Activated CD4-positive, alpha-beta T cell treated with anti-CD3 and anti-CD28 coated beads, Interleukin-2, amount 10 ng/mL, durations not matched to agents 7 days and 5 days (primary cell): Measurements from ENCODE around the gene ZNF326. TPM values are rescaled to one million over a fixed set of nuclear protein-coding genes. Genes with fewer than 3 reads are reported as not detected.
A peak's percentile ranks its signal among the peaks of the same experiment; 100 is the strongest.

Experiments used
- CTCF ChIA-PET: fragments of 350-600 bp; sonication (Branson Sonifier 250); formaldehyde crosslinking; loops from one replicate; lab custom pipeline; 2021; ENCODE audit warnings: antibody characterized with exemption; lab: Charles Lee
- POLR2A ChIA-PET: fragments of 350-600 bp; sonication (Branson Sonifier 250); formaldehyde crosslinking; loops from one replicate; lab custom pipeline; 2021; ENCODE audit warnings: antibody characterized with exemption; lab: Charles Lee
- DNase-seq: peaks from one replicate; pipeline ENCODE4 v3.0.0-alpha.2; 2020
- H3K27ac Mint-ChIP-seq: one replicate; pipeline ENCODE4 v1.8.0; 2021; ENCODE audit warnings: mild to moderate bottlenecking, moderate library complexity, mixed read lengths
- H3K27me3 Mint-ChIP-seq: one replicate; pipeline ENCODE4 v1.8.0; 2021; ENCODE audit warnings: mixed read lengths
- H3K36me3 Mint-ChIP-seq: one replicate; pipeline ENCODE4 v1.8.0; 2021; ENCODE audit warnings: low read depth, mixed read lengths
- H3K4me1 Mint-ChIP-seq: one replicate; pipeline ENCODE4 v1.8.0; 2021; ENCODE audit warnings: mixed read lengths
- H3K4me3 Mint-ChIP-seq: one replicate; pipeline ENCODE4 v1.8.0; 2021; ENCODE audit warnings: mild to moderate bottlenecking, moderate library complexity, mixed read lengths
- H3K9me3 Mint-ChIP-seq: one replicate; pipeline ENCODE4 v1.8.0; 2021; ENCODE audit warnings: mixed read lengths
- total RNA-seq, 2 experiments: library from RNA; stranded (reverse); gene quantifications; one replicate each; pipeline ENCODE4 v1.2.3, GENCODE V29; 2021

The ZNF326 gene
- total RNA-seq, 2 experiments from 2014 or later: 16.6 to 18.5 TPM

- no peak for DNase-seq
- Mint-ChIP-seq H3K36me3 (peaks cover 10% of the 10 kb centered on the region), H3K9me3 (peaks cover 9% of the 10 kb centered on the region), H3K4me3 (no peak overlapping the region), H3K4me1 (peaks cover 60% of the 10 kb centered on the region), H3K27me3 (no peaks in the 10 kb centered on the region), H3K27ac (no peak overlapping the region)
- POLR2A ChIA-PET: no interaction called here
- CTCF ChIA-PET: interaction anchor here (1.7 kb wide), 1 partner anchor 11 kb away, joined by 6 read pairs; no protein-coding TSS in a partner anchor
These were observed 39.4 kb upstream of the ZNF326 start for GRCh38 chr1:89955311-89956205.

- Mint-ChIP-seq H3K36me3 (peaks cover 10% of the 10 kb centered on the region), H3K27me3 (peaks cover under 1% of the 10 kb centered on the region), H3K4me3 (peak overlapping the region; percentile 26), H3K9me3 (peaks cover 9% of the 10 kb centered on the region), H3K27ac (peak overlapping the region; percentile 84), H3K4me1 (peaks cover 60% of the 10 kb centered on the region)
- DNase-seq: peak; percentile 71
- ChIA-PET POLR2A (no interaction called here), CTCF (interaction anchor here (1.1 kb wide), 1 partner anchor 19 kb away, joined by 4 read pairs; no protein-coding TSS in a partner anchor)
These were observed 37.8 kb upstream of the ZNF326 start for GRCh38 chr1:89957107-89957506.

GRCh38 chr1:89958851-89959654 lies 35.9 kb upstream of the ZNF326 start:
- Mint-ChIP-seq H3K36me3 (peaks cover 10% of the 10 kb centered on the region), H3K4me1 (peaks cover 48% of the 10 kb centered on the region), H3K27me3 (peaks cover 8% of the 10 kb centered on the region), H3K9me3 (peaks cover 12% of the 10 kb centered on the region), H3K27ac (no peak overlapping the region), H3K4me3 (no peak overlapping the region)
- CTCF ChIA-PET: interaction anchor here (1.1 kb wide), 1 partner anchor 316 kb away, joined by 3 read pairs; no protein-coding TSS in a partner anchor
- POLR2A ChIA-PET: no interaction called here
- DNase-seq: no peak

GRCh38 chr1:89959719-89960118 lies 35.2 kb upstream of the ZNF326 start:
- peaks cover 8% of the 10 kb centered on the region for H3K27me3 Mint-ChIP-seq
- no peak overlapping the region for H3K4me3 Mint-ChIP-seq
- no peak overlapping the region for H3K27ac Mint-ChIP-seq
- peaks cover 10% of the 10 kb centered on the region for H3K36me3 Mint-ChIP-seq
- CTCF ChIA-PET: interaction anchor here (1.1 kb wide), 1 partner anchor 316 kb away, joined by 3 read pairs; no protein-coding TSS in a partner anchor
- peaks cover 12% of the 10 kb centered on the region for H3K9me3 Mint-ChIP-seq
- POLR2A ChIA-PET: no interaction called here
- H3K4me1 Mint-ChIP-seq: peaks cover 41% of the 10 kb centered on the region
- DNase-seq: no peak

GRCh38 chr1:89962024-89962741 lies 32.7 kb upstream of the ZNF326 start:
- POLR2A ChIA-PET: no interaction called here
- Mint-ChIP-seq H3K27ac (no peak overlapping the region), H3K4me1 (peaks cover 30% of the 10 kb centered on the region), H3K9me3 (peaks cover 12% of the 10 kb centered on the region), H3K27me3 (peaks cover 13% of the 10 kb centered on the region), H3K4me3 (no peak overlapping the region), H3K36me3 (peaks cover 10% of the 10 kb centered on the region)
- no peak for DNase-seq
- CTCF ChIA-PET: interaction anchor here (0.6 to 1.5 kb wide), 3 partner anchors 32 to 137 kb away, joined by 3 to 4 read pairs (median 4); no protein-coding TSS in a partner anchor

- Mint-ChIP-seq H3K9me3 (peaks cover 12% of the 10 kb centered on the region), H3K36me3 (peaks cover 10% of the 10 kb centered on the region), H3K4me1 (peaks cover 24% of the 10 kb centered on the region), H3K27me3 (peaks cover 14% of the 10 kb centered on the region), H3K27ac (no peak overlapping the region), H3K4me3 (no peak overlapping the region)
- ChIA-PET POLR2A (no interaction called here), CTCF (interaction anchor here (0.6 to 1.5 kb wide), 3 partner anchors 32 to 138 kb away, joined by 3 to 4 read pairs (median 4); no protein-coding TSS in a partner anchor)
- no peak for DNase-seq
These were observed 32.2 kb upstream of the ZNF326 start for GRCh38 chr1:89962742-89963075.

GRCh38 chr1:89965193-89965768 lies 29.6 kb upstream of the ZNF326 start:
- peaks cover 5% of the 10 kb centered on the region for H3K4me1 Mint-ChIP-seq
- POLR2A ChIA-PET: no interaction called here
- H3K27me3 Mint-ChIP-seq: peaks cover 14% of the 10 kb centered on the region
- DNase-seq: no peak
- CTCF ChIA-PET: interaction anchor here (0.6 kb wide), 1 partner anchor 1684 kb away, joined by 3 read pairs; no protein-coding TSS in a partner anchor
- H3K4me3 Mint-ChIP-seq: no peak overlapping the region
- peaks cover 2% of the 10 kb centered on the region for H3K9me3 Mint-ChIP-seq
- no peaks in the 10 kb centered on the region for H3K36me3 Mint-ChIP-seq
- H3K27ac Mint-ChIP-seq: no peak overlapping the region

GRCh38 chr1:89966656-89967055 lies 28.3 kb upstream of the ZNF326 start:
- POLR2A ChIA-PET: no interaction called here
- H3K4me1 Mint-ChIP-seq: peaks cover 5% of the 10 kb centered on the region

GRCh38 chr1:89971600-89971999 lies 23.3 kb upstream of the ZNF326 start:
- Mint-ChIP-seq H3K27ac (no peak overlapping the region), H3K4me3 (no peak overlapping the region), H3K36me3 (no peaks in the 10 kb centered on the region), H3K27me3 (peaks cover 4% of the 10 kb centered on the region), H3K9me3 (no peaks in the 10 kb centered on the region), H3K4me1 (peaks cover 5% of the 10 kb centered on the region)
- CTCF ChIA-PET: interaction anchor here (0.8 to 1.4 kb wide), 2 partner anchors 35 to 129 kb away, joined by 3 to 4 read pairs; no protein-coding TSS in a partner anchor
- no peak for DNase-seq
- POLR2A ChIA-PET: no interaction called here

More at GRCh38 chr1:89966656-89967055, 28.3 kb upstream of the ZNF326 start:
- Mint-ChIP-seq H3K27ac (peak overlapping the region; percentile 56), H3K36me3 (no peaks in the 10 kb centered on the region), H3K9me3 (peaks cover 2% of the 10 kb centered on the region), H3K27me3 (peaks cover 14% of the 10 kb centered on the region), H3K4me3 (no peak overlapping the region)
- DNase-seq: no peak
- CTCF ChIA-PET: no interaction called here

GRCh38 chr1:89972024-89972423 lies 22.9 kb upstream of the ZNF326 start:
- POLR2A ChIA-PET: no interaction called here
- no peak for DNase-seq
- CTCF ChIA-PET: interaction anchor here (1.4 kb wide), 1 partner anchor 129 kb away, joined by 4 read pairs; no protein-coding TSS in a partner anchor
- Mint-ChIP-seq H3K4me1 (peaks cover 3% of the 10 kb centered on the region), H3K36me3 (no peaks in the 10 kb centered on the region), H3K9me3 (no peaks in the 10 kb centered on the region), H3K27ac (no peak overlapping the region), H3K4me3 (no peak overlapping the region), H3K27me3 (peaks cover 3% of the 10 kb centered on the region)

GRCh38 chr1:89973471-89974127 lies 21.3 kb upstream of the ZNF326 start:
- H3K27me3 Mint-ChIP-seq: no peaks in the 10 kb centered on the region
- CTCF ChIA-PET: interaction anchor here (0.7 to 1.3 kb wide), 2 partner anchors 23 to 141 kb away, joined by 3 to 5 read pairs; no protein-coding TSS in a partner anchor
- H3K27ac Mint-ChIP-seq: no peak overlapping the region
- DNase-seq: no peak
- no peaks in the 10 kb centered on the region for H3K9me3 Mint-ChIP-seq
- POLR2A ChIA-PET: interaction anchor here (0.6 kb wide), 1 partner anchor 1082 kb away, joined by 3 read pairs; the partner anchor contains the start of gene GTF2B
- H3K4me1 Mint-ChIP-seq: peaks cover 3% of the 10 kb centered on the region
- no peaks in the 10 kb centered on the region for H3K36me3 Mint-ChIP-seq
- no peak overlapping the region for H3K4me3 Mint-ChIP-seq
